B cell (primary cell): ENCODE results near the gene DDAH1. TPM values are rescaled to one million over a fixed set of nuclear protein-coding genes. Genes with fewer than 3 reads are reported as not detected.
A peak's percentile ranks its signal among the peaks of the same experiment; 100 is the strongest.

Experiments used
- ATAC-seq: fragments of 200-7000 bp; cut with Tn5 transposase; one replicate; pipeline ENCODE4 v1.10.0; 2021; ENCODE audit warnings: low read depth, mild to moderate bottlenecking, moderate number of reproducible peaks, moderate library complexity
- CTCF ChIA-PET: fragments of 350-600 bp; sonication (Branson Sonifier 250); formaldehyde crosslinking; loops from one replicate; lab custom pipeline; 2021; ENCODE audit warnings: antibody characterized with exemption, inconsistent platforms; lab: Charles Lee
- POLR2A ChIA-PET: fragments of 350-600 bp; sonication (Branson Sonifier 250); formaldehyde crosslinking; loops from one replicate; lab custom pipeline; 2021; ENCODE audit warnings: antibody characterized with exemption; lab: Charles Lee
- DNase-seq: peaks from one replicate; pipeline ENCODE4 v3.0.0; 2013
- H2AFZ ChIP-seq: 2 replicates; pipeline ENCODE4 v1.6.1; 2012; ENCODE audit warnings: mild to moderate bottlenecking, low read depth, low read length; ENCODE audit not compliant: insufficient read depth, poor library complexity, severe bottlenecking
- H3K27ac ChIP-seq, 2 donors: 1 replicate in 1 of 2; 2 replicates in 1 of 2; pipeline ENCODE4 v1.5.1; 2012 to 2013; ENCODE audit warnings: low read length in 2 of 2, mild to moderate bottlenecking in 2 of 2, moderate library complexity in 1 of 2
- H3K27me3 ChIP-seq, 4 experiments: fragments of 200-600 bp in 1 of 4; sonication (generic) in 1 of 4; replicated peaks in 1 of 4; 1 replicate in 2 of 4; 2 replicates in 2 of 4; pipeline versions ENCODE4 v1.6.1 to v1.7.0; 2013 to 2016; ENCODE audit warnings: low read length in 3 of 4, mild to moderate bottlenecking in 2 of 4, mixed read lengths in 1 of 4, moderate library complexity in 1 of 4; ENCODE audit not compliant: insufficient read depth in 4 of 4, control insufficient read depth in 3 of 4; ENCODE audit errors: control extremely low read depth in 1 of 4
- H3K36me3 ChIP-seq, 2 experiments: replicated peaks in 1 of 2; 1 replicate in 1 of 2; 2 replicates in 1 of 2; pipeline versions ENCODE4 v1.6.1 to v1.7.1; 2013; ENCODE audit warnings: low read length in 1 of 2; ENCODE audit not compliant: insufficient read depth in 2 of 2, control insufficient read depth in 1 of 2; ENCODE audit errors: control extremely low read depth in 1 of 2, extremely low read depth in 1 of 2
- H3K4me1 ChIP-seq, 2 donors: fragments of 200-600 bp in 1 of 2; sonication (generic) in 1 of 2; 1 replicate in 1 of 2; 2 replicates in 1 of 2; pipeline versions ENCODE4 v1.5.1 to v1.6.1; 2013 to 2017; ENCODE audit warnings: low read length in 2 of 2; ENCODE audit not compliant: control insufficient read depth in 2 of 2, insufficient read depth in 2 of 2
- H3K4me2 ChIP-seq: replicated peaks from 2 replicates; pipeline ENCODE3; 2012; ENCODE audit warnings: mild to moderate bottlenecking, low read depth, low read length; ENCODE audit not compliant: poor library complexity, severe bottlenecking
- H3K4me3 ChIP-seq, 5 experiments: fragments of 200-600 bp in 1 of 5; sonication (generic) in 1 of 5; 1 replicate in 3 of 5; 2 replicates in 2 of 5; pipeline versions ENCODE4 v1.5.1 to v1.7.0; 2011 to 2016; ENCODE audit warnings: low read length in 4 of 5, mild to moderate bottlenecking in 4 of 5, low read depth in 2 of 5, control low read depth in 1 of 5, moderate library complexity in 1 of 5; ENCODE audit not compliant: insufficient read depth in 1 of 5; ENCODE audit errors: control extremely low read depth in 1 of 5, extremely low read depth in 1 of 5
- H3K79me2 ChIP-seq: fragments of 200-600 bp; sonication (generic); one replicate; pipeline ENCODE4 v1.6.0; 2016; ENCODE audit warnings: low read length; ENCODE audit not compliant: control insufficient read depth, insufficient read depth
- H3K9ac ChIP-seq: fragments of 200-600 bp; sonication (generic); 2 replicates; pipeline ENCODE4 v1.6.1; 2017; ENCODE audit warnings: mild to moderate bottlenecking, low read length, moderate library complexity
- H3K9me3 ChIP-seq, 3 donors: one replicate each; pipeline versions ENCODE4 v1.6.1 to v1.7.1; 2013; ENCODE audit warnings: low read length in 2 of 3; ENCODE audit not compliant: control insufficient read depth in 2 of 3, insufficient read depth in 1 of 3; ENCODE audit errors: control extremely low read depth in 1 of 3
- H4K20me1 ChIP-seq: 2 replicates; pipeline ENCODE4 v1.6.0; 2012; ENCODE audit warnings: mild to moderate bottlenecking, low read length; ENCODE audit not compliant: insufficient read depth, control insufficient read depth, poor library complexity, severe bottlenecking
- H3K27ac Mint-ChIP-seq: one replicate; pipeline ENCODE4 v1.8.0; 2021; ENCODE audit warnings: mixed read lengths
- H3K27me3 Mint-ChIP-seq: one replicate; pipeline ENCODE4 v1.8.0; 2021; ENCODE audit warnings: mixed read lengths
- H3K4me1 Mint-ChIP-seq: one replicate; pipeline ENCODE4 v1.8.0; 2021; ENCODE audit warnings: mixed read lengths
- H3K4me3 Mint-ChIP-seq: one replicate; pipeline ENCODE4 v1.8.0; 2021; ENCODE audit warnings: mixed read lengths
- H3K9me3 Mint-ChIP-seq: one replicate; pipeline ENCODE4 v1.8.0; 2022; ENCODE audit warnings: mixed read lengths; ENCODE audit not compliant: insufficient read depth
- EZH2 ChIP-seq: IDR thresholded peaks from 2 replicates; pipeline ENCODE4 v1.6.1; 2012; ENCODE audit warnings: borderline replicate concordance, low read depth, mild to moderate bottlenecking, moderate library complexity, low read length; ENCODE audit not compliant: insufficient read depth, poor library complexity, severe bottlenecking
- WGBS: methylation state at CpG from one replicate; pipeline ENCODE4 v1.1.5; 2013; ENCODE audit warnings: missing lambda C conversion rate; ENCODE audit not compliant: insufficient coverage; 5-methylcytosine and 5-hydroxymethylcytosine counted together
- intact Hi-C: fragments of 100-400 bp; cut with micrococcal nuclease; formaldehyde crosslinking; loops from one replicate; pipeline ENCODE4 v1.10.0; 2022
- polyA plus RNA-seq: library from polyadenylated mRNA; depleted of rRNA; stranded (reverse); fragments of >200 nt; gene quantifications from 2 replicates; pipeline ENCODE4 v1.2.3, GENCODE V29; 2012
- total RNA-seq, 2 donors: library from RNA; stranded (reverse); fragments of 120-200 nt in 1 of 2; gene quantifications; 1 replicate in 1 of 2; 2 replicates in 1 of 2; pipeline versions ENCODE4 v1.2.3 to v1.2.4, GENCODE V29; 2013 to 2022
- TF ChIP-seq, protein P1 (sequence below): fragments of 200-600 bp; IDR thresholded peaks from one replicate; pipeline ENCODE4 v1.8.0; 2022; ENCODE audit warnings: antibody characterized with exemption, mild to moderate bottlenecking

Gene DDAH1
- total and polyA plus RNA-seq, 2 donors (not counting 1 experiment from before 2014, with no cell fraction given), result 0.04 TPM; not detected in 1

DNA sequence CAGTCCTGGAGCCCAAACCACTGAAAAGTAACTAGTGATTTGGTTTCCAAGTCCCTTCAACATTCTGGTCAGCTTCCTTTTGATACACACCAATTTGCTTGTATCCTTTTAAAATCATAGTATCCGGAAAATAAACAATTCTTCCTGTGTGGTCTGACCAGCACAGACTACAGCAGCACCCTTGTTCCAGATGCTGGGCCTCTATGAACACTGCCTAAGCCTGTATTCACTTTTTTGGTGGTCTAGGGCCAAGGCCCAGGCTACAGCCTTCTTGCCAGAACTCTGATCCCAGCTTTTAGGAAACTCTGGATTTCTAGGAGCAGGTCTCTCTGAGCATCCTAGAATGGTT lies 801 bp upstream of the DDAH1 start:
- DNase-seq (no peak), ATAC-seq (no peak)
- H3K4me1 Mint-ChIP-seq, result peaks cover 13% of the 10 kb centered on the region
- H3K9me3 ChIP-seq, result peaks cover 0 to 5% (median 0%) of the 10 kb centered on the region in 3 donors
- 88% methylated on average over 1 of the region's 1 CpG for WGBS
- H3K4me3 Mint-ChIP-seq, result peak overlapping the region; percentile 73
- ChIA-PET POLR2A (no interaction called here), CTCF (no interaction called here)
- H3K27ac Mint-ChIP-seq, result no peak overlapping the region
- H2AFZ ChIP-seq, result no peak overlapping the region
- H3K9ac ChIP-seq, result no peak overlapping the region
- intact Hi-C loops, result no loop called here
- peak overlapping the region; percentile 91 for H3K4me2 ChIP-seq
- TF ChIP-seq EZH2, result no peak
- TF ChIP-seq, protein P1, sequence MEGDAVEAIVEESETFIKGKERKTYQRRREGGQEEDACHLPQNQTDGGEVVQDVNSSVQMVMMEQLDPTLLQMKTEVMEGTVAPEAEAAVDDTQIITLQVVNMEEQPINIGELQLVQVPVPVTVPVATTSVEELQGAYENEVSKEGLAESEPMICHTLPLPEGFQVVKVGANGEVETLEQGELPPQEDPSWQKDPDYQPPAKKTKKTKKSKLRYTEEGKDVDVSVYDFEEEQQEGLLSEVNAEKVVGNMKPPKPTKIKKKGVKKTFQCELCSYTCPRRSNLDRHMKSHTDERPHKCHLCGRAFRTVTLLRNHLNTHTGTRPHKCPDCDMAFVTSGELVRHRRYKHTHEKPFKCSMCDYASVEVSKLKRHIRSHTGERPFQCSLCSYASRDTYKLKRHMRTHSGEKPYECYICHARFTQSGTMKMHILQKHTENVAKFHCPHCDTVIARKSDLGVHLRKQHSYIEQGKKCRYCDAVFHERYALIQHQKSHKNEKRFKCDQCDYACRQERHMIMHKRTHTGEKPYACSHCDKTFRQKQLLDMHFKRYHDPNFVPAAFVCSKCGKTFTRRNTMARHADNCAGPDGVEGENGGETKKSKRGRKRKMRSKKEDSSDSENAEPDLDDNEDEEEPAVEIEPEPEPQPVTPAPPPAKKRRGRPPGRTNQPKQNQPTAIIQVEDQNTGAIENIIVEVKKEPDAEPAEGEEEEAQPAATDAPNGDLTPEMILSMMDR, result no peak
- H4K20me1 ChIP-seq, result no peaks in the 10 kb centered on the region
- H3K27me3 ChIP-seq, result peaks cover 0 to 24% (median 21%) of the 10 kb centered on the region in 4 experiments
- H3K79me2 ChIP-seq, result no peaks in the 10 kb centered on the region
- peaks cover 12 to 16% of the 10 kb centered on the region in 2 donors for H3K4me1 ChIP-seq
- H3K4me3 ChIP-seq, result no peak overlapping the region
- peaks cover 57% of the 10 kb centered on the region for H3K27me3 Mint-ChIP-seq
- H3K9me3 Mint-ChIP-seq, result no peaks in the 10 kb centered on the region
- no peak overlapping the region for H3K27ac ChIP-seq
- no peaks in the 10 kb centered on the region for H3K36me3 ChIP-seq

DNA sequence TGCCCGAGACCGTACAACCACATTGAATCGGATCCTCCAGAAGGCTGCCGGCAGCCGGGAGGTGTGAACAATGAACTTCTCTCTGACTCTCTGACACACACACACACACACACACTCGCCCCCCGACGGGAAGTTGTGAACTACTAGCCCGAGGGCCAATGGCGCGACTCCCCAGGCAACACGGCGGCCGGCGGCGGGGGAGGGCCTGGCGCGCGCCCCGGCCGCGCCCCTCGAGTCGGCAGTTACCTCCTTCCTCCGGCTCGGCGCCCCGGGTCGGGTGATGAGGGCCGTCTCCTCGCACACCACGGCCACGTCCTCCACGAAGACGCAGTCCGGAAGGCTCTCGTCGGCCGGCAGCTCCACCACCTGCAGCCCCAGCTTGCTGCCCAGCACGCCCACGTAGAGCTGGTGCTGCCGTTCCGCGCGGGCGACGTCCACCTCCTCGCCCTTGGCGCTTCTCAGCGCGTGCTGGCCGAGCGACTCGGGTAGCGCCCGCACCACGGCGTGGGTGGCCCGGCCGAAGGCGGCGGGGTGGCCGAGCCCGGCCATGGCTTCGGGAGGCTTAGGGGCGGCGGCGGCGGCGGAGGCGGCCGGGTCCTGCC lies 361 bp downstream of the DDAH1 start:
- ATAC-seq (peak; percentile 65), DNase-seq (peak; percentile 59)
- H3K4me1 Mint-ChIP-seq, result peaks cover 13% of the 10 kb centered on the region
- H4K20me1 ChIP-seq, result no peaks in the 10 kb centered on the region
- no peaks in the 10 kb centered on the region for H3K36me3 ChIP-seq
- H3K4me2 ChIP-seq, result peak overlapping the region; percentile 91
- peaks cover 12 to 16% of the 10 kb centered on the region in 2 donors for H3K4me1 ChIP-seq
- H3K9me3 ChIP-seq, result peaks cover 0 to 5% (median 0%) of the 10 kb centered on the region in 3 donors
- ChIA-PET POLR2A (no interaction called here), CTCF (no interaction called here)
- H3K4me3 ChIP-seq, result peak overlapping the region in 3 of 5 experiments; percentile 46 to 55 (median 49)
- H3K27me3 Mint-ChIP-seq, result peaks cover 61% of the 10 kb centered on the region
- peak overlapping the region; percentile 57 for H3K9ac ChIP-seq
- H2AFZ ChIP-seq, result peak overlapping the region; percentile 71
- peaks cover 0 to 24% (median 21%) of the 10 kb centered on the region in 4 experiments for H3K27me3 ChIP-seq
- no peaks in the 10 kb centered on the region for H3K79me2 ChIP-seq
- H3K4me3 Mint-ChIP-seq, result peak overlapping the region; percentile 85
- intact Hi-C loops, result no loop called here
- 1% methylated on average over 72 of the region's 72 CpGs for WGBS
- no peaks in the 10 kb centered on the region for H3K9me3 Mint-ChIP-seq
- no peak overlapping the region for H3K27ac ChIP-seq
- H3K27ac Mint-ChIP-seq, result no peak overlapping the region
- TF ChIP-seq, protein P1, result no peak
- no peak for TF ChIP-seq EZH2
